HepG2 (cell line): ENCODE results near the gene UNC5B. TPM values are rescaled to one million over a fixed set of nuclear protein-coding genes. Genes with fewer than 3 reads are reported as not detected.
A peak's percentile ranks its signal among the peaks of the same experiment; 100 is the strongest.

Experiments
- ASH2L ChIP-seq: fragments of 300-600, 200-600 bp; sonication (generic); IDR thresholded peaks from 2 replicates; pipeline ENCODE4 v1.7.0; 2017; ENCODE audit warnings: low read depth, mild to moderate bottlenecking, moderate library complexity, mixed read lengths, low read length; ENCODE audit not compliant: insufficient read length
- BHLHE40 ChIP-seq: IDR thresholded peaks from 2 replicates; pipeline ENCODE4 v1.6.1; 2011; ENCODE audit warnings: low read length, improper control_type of control experiment
- BRD4 ChIP-seq: sonication (generic); formaldehyde crosslinking; IDR thresholded peaks from 2 replicates; pipeline ENCODE4 v1.4.0; 2020; ENCODE audit warnings: missing genetic modification reagents
- ELF4 ChIP-seq: sonication (generic); formaldehyde crosslinking; IDR thresholded peaks from 2 replicates; pipeline ENCODE4 v1.5.0; 2020; ENCODE audit warnings: missing genetic modification reagents, mild to moderate bottlenecking, moderate library complexity, borderline replicate concordance
- ESRRA ChIP-seq: sonication (generic); formaldehyde crosslinking; IDR thresholded peaks from 2 replicates; pipeline ENCODE4 v1.5.1; 2020; ENCODE audit warnings: mild to moderate bottlenecking, low read depth, missing genetic modification reagents
- FOXP4 ChIP-seq: sonication (generic); formaldehyde crosslinking; IDR thresholded peaks from 2 replicates; pipeline ENCODE4 v1.4.0; 2020; ENCODE audit warnings: missing genetic modification reagents
- KAT8 ChIP-seq: IDR thresholded peaks from 2 replicates; pipeline ENCODE4 v1.6.1; 2016; ENCODE audit warnings: missing genetic modification reagents, missing compliant biosample characterization
- LRRFIP1 ChIP-seq: sonication (generic); formaldehyde crosslinking; conservative IDR thresholded peaks from 2 replicates; pipeline ENCODE4 v1.4.0; 2020; ENCODE audit warnings: missing genetic modification reagents
- MTA1 ChIP-seq: sonication (generic); formaldehyde crosslinking; IDR thresholded peaks from 2 replicates; pipeline ENCODE4 v1.4.0; 2020; ENCODE audit warnings: missing genetic modification reagents, mild to moderate bottlenecking, borderline replicate concordance
- NFE2 ChIP-seq: sonication (generic); formaldehyde crosslinking; IDR thresholded peaks from 2 replicates; pipeline ENCODE4 v1.4.0; 2020; ENCODE audit warnings: missing genetic modification reagents
- PBX3 ChIP-seq: sonication (generic); formaldehyde crosslinking; IDR thresholded peaks from 2 replicates; pipeline ENCODE4 v1.8.1; 2023; ENCODE audit warnings: missing genetic modification reagents, inconsistent platforms, borderline replicate concordance
- RFXAP ChIP-seq: sonication (generic); formaldehyde crosslinking; IDR thresholded peaks from 2 replicates; pipeline ENCODE4 v1.4.0; 2020; ENCODE audit warnings: missing genetic modification reagents, borderline replicate concordance
- SRY ChIP-seq: sonication (generic); formaldehyde crosslinking; IDR thresholded peaks from 2 replicates; pipeline ENCODE4 v1.8.0; 2022; ENCODE audit warnings: mild to moderate bottlenecking, missing genetic modification reagents
- TCF12 ChIP-seq, 2 experiments: fragments of 450-650 bp in 1 of 2; sonication (generic) in 1 of 2; formaldehyde crosslinking in 1 of 2; IDR thresholded peaks; 2 replicates each; pipeline versions ENCODE4 v1.6.1 to v1.8.0; 2017 to 2022; ENCODE audit warnings: antibody characterized with exemption in 1 of 2, mild to moderate bottlenecking in 1 of 2, missing genetic modification reagents in 1 of 2, moderate library complexity in 1 of 2
- ZNF747 ChIP-seq: sonication (generic); formaldehyde crosslinking; IDR thresholded peaks from 2 replicates; pipeline ENCODE4 v1.8.1; 2023; ENCODE audit warnings: missing genetic modification reagents, mild to moderate bottlenecking, borderline replicate concordance
- polyA plus RNA-seq, 8 experiments: library from polyadenylated mRNA; depleted of rRNA in 3 of 8; stranded (reverse) in 7 of 8; unstranded in 1 of 8; fragments of >200 nt; fragmentation: Illumina TruSeq in 4 of 8; extraction: Trizol in 4 of 8; gene quantifications; 2 replicates each; pipeline versions ENCODE4 v1.2.1 to v1.2.3, GENCODE V29; 2011 to 2016; ENCODE audit warnings: low read depth in 4 of 8, missing spikeins in 1 of 8, mixed read lengths in 1 of 8; ENCODE audit not compliant: insufficient read depth in 1 of 8
- total RNA-seq, 5 experiments: library from RNA; depleted of rRNA; stranded (reverse); fragments of >200 nt; fragmentation: Illumina TruSeq; extraction: Trizol; gene quantifications; 2 replicates each; pipeline ENCODE4 v1.2.3, GENCODE V29; 2016; ENCODE audit warnings: low read depth in 1 of 5

UNC5B gene
- total and polyA plus RNA-seq, 2 of the 13 experiments (the other 11 are each of a cell fraction or from before 2014, with no cell fraction given), result 0.07 TPM

GRCh38 chr10:71229726-71230655 is 17.6 kb downstream of the UNC5B start (continued):
- TF ChIP-seq SRY (CRISPR knock-in tag) (no peak), NFE2 (CRISPR knock-in tag) (no peak), BHLHE40 (no peak), TCF12 (IDR thresholded peaks at IDR 0.05) (no peak), TCF12 (CRISPR knock-in tag; IDR thresholded peaks at IDR 0.05) (no peak), MTA1 (no peak), BRD4 (CRISPR knock-in tag) (no peak), ELF4 (CRISPR knock-in tag) (no peak), ASH2L (no peak), LRRFIP1 (no peak), ZNF747 (no peak), PBX3 (no peak), FOXP4 (CRISPR knock-in tag) (no peak), ESRRA (CRISPR knock-in tag) (peak; percentile 57; the same call in 1 of the 2 replicates), RFXAP (CRISPR knock-in tag) (no peak), KAT8 (CRISPR knock-in tag) (no peak)
